A673 (cell line): ENCODE data around the gene ZNF865.

Experiments
- EZH2 ChIP-seq: fragments of 200-600 bp; sonication (generic); IDR thresholded peaks from 2 replicates; pipeline ENCODE4 v1.6.1; 2017; ENCODE audit warnings: borderline replicate concordance, low read depth, mild to moderate bottlenecking, mixed read lengths, antibody characterized with exemption, low read length; ENCODE audit not compliant: poor library complexity, severe bottlenecking
- TF ChIP-seq, protein P1 (sequence below): fragments of 300-800, 200-600 bp; sonication (generic); conservative IDR thresholded peaks from 2 replicates; pipeline ENCODE4 v1.5.1; 2017; ENCODE audit warnings: low read depth, mild to moderate bottlenecking, antibody characterized with exemption, low read length, moderate library complexity, mixed read lengths

DNA sequence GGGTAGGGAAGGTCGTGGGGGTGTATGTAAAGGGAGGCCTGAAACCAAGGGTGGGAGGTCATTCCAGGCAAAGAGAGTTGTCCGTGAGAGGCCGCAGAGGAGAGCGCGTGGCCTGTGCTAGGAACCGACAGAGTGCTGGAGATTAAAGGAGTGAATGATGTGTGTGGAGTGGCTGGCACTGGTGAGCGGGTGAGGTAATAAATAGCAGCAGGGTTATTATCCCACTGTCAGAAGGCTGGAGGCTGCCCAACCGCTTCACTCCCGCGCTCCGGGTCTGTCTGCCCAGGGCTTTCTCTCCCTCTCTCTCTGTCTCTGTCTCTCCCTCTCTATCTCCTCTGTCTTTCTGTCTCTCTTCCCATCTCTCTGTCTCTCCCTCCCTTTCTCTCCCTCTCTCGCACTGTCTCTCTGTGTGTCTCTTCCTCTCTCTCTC is 42.2 kb upstream of the ZNF865 start:
- TF ChIP-seq, protein P1, sequence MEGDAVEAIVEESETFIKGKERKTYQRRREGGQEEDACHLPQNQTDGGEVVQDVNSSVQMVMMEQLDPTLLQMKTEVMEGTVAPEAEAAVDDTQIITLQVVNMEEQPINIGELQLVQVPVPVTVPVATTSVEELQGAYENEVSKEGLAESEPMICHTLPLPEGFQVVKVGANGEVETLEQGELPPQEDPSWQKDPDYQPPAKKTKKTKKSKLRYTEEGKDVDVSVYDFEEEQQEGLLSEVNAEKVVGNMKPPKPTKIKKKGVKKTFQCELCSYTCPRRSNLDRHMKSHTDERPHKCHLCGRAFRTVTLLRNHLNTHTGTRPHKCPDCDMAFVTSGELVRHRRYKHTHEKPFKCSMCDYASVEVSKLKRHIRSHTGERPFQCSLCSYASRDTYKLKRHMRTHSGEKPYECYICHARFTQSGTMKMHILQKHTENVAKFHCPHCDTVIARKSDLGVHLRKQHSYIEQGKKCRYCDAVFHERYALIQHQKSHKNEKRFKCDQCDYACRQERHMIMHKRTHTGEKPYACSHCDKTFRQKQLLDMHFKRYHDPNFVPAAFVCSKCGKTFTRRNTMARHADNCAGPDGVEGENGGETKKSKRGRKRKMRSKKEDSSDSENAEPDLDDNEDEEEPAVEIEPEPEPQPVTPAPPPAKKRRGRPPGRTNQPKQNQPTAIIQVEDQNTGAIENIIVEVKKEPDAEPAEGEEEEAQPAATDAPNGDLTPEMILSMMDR, result no peak
- no peak for TF ChIP-seq EZH2
